ENCODE measurements around the gene SPARC.

- TF ChIP-seq EZH2 (IDR thresholded peaks at IDR 0.05), result no peak
- no peak for TF ChIP-seq POLR2AphosphoS5 (IDR thresholded peaks at IDR 0.05; ENCODE audit: borderline replicate concordance, low read depth, low read length)
Measured at GRCh38 chr5:151638619-151639018, 48.1 kb downstream of the SPARC start.

Data from SK-N-MC (cell line).